Stimulated activated CD4-positive, alpha-beta T cell treated with anti-CD3 and anti-CD28 coated beads, Interleukin-2, amount 100 ng/mL, for 4 hours (primary cell): ENCODE measurements around the gene METTL2B.
"Not testable (repeated sequence)": the region's sequence is repeated elsewhere in the genome, so short reads cannot be mapped to it uniquely, and the experiment has no call there.

Experiments
- DNase-seq: peaks from one replicate; pipeline ENCODE4 v3.0.0-alpha.2; 2020; ENCODE audit warnings: low read depth

Gene METTL2B

DNA sequence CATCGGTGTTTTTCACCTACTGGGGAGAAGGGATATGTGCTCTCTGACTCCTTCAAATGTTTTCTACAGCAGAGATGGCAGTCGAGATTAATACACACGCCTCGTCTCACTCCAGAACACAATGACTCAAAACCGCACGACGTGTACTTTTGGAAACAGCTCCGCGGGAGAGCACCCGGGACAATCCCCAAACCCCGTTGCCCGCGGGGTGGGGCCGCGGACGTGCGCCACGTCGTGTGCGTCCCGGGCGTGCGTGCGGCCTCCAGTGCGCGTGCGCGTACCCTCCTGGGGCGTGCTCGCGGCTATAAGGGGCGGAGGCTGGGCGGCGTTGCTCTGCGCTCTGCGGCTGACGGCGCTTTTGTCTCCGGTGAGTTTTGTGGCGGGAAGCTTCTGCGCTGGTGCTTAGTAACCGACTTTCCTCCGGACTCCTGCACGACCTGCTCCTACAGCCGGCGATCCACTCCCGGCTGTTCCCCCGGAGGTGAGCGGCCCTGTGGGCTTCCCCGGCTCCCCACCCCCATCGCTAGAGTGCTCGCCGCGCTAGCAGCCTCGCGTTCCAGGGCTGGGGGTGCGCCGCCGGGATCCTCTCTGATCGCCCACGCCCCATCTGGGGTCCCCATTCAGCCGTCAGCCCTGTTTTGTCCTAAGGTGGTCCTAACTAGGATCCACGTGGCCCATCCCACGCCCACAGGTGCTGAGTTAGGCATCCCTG is 20.8 kb upstream of the METTL2B start, which contains the start of gene HILPDA:
TSS of gene HILPDA (plus strand) at position 336 of the 712 bp plus-strand sequence. CDS start 1,391 bp downstream, outside the sequence.
- peak; percentile 92 for DNase-seq

DNA sequence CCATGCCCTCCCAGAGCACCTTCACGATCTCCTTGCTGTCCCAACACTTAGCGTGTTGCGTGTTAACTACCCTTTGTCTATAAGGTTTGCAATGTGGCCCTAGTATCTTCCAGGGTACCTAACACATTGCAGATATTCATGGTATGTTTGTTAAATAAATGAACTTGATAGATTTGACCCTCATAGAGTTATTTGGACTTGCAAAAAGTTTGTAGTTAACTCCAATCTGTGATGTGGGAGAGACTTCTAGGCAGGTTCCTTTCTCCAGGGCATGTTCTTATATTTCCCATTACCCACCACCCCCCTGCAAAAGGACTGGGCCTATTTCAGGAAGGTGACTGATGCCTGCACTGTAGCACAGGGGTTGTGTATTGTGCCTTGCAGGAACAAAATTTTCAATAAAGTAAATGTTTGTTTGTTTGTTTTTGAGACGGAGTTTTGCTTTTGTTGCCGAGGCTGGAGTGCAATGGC is 20.3 kb upstream of the METTL2B start:
- no peak for DNase-seq

DNA sequence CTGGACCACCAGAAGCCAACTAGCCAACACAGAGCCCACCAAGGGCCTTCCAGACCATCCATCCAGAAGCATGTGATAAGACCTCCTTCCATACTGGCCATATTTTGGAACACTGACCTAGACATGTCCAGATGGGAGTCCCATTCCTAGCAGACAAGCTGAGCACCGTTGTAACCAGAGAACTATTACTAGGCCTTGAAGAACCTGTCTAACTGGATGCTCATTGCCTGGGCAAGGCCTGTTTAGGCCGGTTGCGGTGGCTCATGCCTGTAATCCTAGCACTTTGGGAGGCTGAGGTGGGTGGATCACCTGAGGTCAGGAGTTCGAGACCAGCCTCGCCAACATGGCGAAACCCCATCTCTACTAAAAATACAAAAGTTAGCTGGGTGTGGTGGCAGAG is 19.2 kb upstream of the METTL2B start:
- not testable (repeated sequence) for DNase-seq

DNA sequence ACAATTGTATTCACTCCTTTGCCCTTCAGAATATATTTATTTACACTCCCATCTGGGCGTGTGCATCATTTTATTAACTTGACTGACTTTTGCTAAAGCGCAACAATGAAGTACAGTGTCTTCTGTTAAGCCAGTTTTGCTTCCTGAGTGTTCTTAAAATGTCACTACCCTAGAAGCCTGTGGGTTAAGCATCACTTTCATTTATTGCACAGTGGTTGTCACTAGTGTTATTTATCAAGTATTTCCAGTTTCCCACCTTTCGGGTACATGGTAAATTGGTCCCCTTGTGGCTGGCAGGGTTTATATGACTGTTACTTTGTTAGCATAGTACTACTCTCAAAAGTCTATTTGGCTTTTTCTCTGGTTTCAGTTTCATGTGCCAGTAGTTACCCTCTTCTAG is 17.6 kb upstream of the METTL2B start:
- no peak for DNase-seq

DNA sequence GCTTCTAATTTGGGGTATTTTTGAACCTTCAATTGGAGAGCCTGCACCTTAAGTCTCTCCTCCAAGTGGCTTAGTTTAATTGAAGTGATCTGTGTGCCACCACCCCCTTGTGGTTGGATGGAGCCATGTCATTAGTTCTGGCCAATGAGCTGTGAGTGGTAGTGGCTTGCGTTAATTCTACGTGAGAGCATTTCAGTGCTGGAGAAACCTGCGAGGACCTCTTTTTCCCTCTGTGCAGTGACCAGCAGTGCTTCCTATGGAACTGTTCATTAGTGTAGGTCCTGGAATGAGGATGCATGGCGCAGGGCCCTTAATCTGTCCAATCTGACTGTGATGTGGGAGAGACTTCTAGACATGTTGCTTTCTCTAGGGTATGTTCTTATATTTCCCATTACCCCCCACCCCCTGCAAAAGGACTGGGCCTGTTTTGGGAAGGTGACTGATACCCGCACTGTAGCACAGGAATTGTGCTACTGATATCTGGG is 17.1 kb upstream of the METTL2B start:
- DNase-seq: peak; percentile 55

DNA sequence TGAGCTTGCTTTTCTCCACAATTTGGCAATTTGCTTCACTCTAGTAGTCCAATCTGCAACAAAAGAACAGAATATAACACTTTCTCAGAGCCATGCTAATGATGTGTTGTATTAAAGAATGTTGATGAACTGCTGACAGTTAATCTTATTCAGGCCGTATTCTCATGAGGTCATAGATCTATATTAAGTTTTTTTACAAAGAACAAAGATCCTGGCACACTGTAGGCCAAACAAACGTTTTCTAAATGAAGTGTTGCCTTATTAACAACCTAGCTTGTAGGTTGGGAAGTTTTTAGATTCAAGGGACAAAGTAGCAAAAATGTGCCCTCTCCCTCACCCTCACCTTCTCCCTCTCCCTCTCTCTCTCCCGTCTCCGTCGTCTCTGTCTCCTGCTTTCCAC is 14.1 kb upstream of the METTL2B start:
- DNase-seq: no peak

DNA sequence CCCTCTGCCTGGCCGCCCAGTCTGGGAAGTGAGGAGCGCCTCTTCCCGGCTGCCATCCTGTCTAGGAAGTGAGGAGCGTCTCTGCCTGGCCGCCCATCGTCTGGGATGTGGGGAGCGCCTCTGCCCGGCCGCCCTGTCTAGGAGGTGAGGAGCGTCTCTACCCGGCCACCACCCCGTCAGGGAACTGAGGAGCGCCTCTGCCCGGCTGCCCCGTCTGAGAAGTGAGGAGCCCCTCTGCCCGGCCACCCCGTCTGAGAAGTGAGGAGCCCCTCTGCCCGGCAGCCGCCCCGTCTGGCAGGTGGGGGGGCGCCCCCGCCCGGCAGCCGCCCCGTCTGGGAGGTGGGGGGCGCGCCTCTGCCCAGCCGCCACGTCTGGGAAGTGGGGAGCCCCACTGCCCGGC is 13.2 kb upstream of the METTL2B start:
- not testable (repeated sequence) for DNase-seq

DNA sequence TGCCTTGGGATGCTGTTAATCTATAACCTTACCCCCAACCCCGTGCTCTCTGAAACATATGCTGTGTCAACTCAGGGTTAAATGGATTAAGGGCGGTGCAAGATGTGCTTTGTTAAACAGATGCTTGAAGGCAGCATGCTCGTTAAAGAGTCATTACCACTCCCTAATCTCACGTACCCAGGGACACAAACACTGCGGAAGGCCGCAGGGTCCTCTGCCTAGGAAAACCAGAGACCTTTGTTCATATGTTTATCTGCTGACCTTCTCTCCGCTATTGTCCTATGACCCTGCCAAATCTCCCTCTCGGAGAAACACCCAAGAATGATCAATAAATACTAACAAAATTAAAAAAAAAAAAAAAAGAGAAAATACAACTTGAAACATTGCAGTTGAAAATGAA is 12.6 kb upstream of the METTL2B start:
- DNase-seq: not testable (repeated sequence)

DNA sequence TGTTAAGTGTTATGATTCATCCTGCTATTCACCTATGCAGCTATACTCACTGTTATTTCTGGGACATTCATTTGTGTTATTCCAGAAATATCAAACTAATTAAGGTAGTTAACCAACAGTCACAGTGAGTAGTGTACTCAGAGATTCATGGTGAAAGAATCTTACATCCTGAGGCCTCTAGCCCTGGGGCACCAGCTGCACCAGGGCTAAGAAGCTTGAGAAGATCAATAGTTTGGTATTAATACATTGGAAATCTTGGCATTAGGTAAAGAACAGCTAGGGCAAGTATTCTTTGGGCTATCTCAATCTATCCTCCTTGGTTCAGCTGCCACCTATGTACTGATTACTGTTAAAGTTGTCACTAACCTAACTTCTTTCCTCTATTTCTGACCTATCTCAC is 9.7 kb upstream of the METTL2B start:
- DNase-seq: not testable (repeated sequence)

DNA sequence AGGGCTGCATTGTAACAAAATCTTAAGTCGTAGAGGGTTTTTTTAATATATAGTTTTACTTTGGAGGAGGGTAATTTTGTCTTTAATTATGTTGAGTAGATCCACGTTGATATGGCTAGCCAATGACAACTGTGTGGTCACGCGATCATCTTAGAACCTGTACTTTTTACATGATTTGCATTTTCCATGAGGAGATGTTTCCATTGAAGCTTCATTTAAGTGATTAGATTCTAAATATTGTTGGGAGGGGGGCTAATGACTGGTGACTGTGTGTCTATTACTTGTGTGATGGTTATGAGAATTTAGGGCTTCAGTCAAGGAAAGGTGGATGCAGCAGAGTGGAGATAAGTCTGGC is 765 bp downstream of the METTL2B start:
- DNase-seq: not testable (repeated sequence)

DNA sequence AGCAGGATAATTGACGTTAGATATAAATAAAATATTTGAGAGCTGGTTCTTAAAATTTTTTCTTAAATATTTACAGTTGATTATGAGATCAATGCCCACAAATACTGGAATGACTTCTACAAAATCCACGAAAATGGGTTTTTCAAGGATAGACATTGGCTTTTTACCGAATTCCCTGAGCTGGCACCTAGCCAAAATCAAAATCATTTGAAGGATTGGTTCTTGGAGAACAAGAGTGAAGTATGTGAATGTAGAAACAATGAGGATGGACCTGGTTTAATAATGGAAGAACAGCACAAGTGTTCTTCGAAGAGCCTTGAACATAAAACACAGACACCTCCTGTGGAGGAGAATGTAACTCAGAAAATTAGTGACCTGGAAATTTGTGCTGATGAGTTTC is 2.5 kb downstream of the METTL2B start:
- not testable (repeated sequence) for DNase-seq

DNA sequence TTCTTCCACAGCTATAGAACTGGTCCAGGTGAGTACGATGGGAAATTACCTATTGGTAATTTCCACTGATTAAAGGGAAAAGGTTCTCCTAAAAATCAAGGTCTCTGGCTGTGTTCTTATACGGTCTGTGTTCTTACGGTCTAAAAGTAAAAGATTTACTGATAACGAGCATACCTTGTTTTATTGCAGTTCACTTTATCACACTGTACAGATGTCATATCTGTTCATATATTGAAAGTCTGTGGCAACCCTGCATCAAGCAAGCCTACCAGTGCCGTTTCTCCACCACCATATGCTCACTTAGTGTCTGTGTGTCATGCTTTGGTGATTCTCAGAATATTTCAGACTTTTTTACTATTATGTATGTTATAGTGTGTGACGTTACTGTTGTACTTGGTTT is 11.6 kb downstream of the METTL2B start:
- not testable (repeated sequence) for DNase-seq

DNA sequence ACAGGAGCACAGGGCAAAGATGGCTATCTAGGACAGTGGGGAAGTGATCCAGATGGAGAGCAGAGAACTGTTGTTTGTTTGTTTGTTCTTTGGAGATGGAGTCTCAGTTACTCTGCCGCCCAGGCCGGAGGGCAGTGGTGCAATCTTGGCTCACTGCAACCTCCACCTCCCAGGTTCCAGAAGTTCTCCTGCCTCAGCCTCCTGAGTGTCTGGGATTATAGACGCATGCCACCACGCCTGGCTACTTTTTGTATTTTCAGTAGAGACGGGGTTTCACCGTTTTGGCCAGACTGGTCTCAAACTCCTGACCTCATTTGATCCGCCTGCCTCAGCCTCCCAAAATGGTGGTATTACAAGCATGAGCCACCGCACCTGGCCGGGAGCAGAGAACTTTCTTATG is 20.9 kb downstream of the METTL2B start:
- DNase-seq: no peak

DNA sequence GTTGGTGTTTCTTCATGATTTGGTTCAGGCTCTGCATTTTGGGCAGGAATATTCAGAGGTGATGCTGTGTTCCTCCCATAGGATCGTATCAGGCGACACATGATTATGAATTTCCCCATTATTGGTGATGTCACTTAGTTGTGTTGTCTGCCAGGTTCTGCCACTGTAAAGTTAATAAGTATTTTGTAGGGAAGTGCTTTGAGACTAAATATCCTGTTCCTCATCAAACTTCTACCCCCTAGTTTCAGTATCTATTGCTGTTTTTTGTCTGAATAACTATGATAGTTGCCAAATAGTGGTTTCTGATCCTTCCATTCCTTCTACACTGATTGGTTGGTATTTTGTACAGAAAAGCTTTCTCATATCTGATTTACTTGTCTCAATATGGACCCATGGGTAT is 28.9 kb downstream of the METTL2B start:
- not testable (repeated sequence) for DNase-seq

DNA sequence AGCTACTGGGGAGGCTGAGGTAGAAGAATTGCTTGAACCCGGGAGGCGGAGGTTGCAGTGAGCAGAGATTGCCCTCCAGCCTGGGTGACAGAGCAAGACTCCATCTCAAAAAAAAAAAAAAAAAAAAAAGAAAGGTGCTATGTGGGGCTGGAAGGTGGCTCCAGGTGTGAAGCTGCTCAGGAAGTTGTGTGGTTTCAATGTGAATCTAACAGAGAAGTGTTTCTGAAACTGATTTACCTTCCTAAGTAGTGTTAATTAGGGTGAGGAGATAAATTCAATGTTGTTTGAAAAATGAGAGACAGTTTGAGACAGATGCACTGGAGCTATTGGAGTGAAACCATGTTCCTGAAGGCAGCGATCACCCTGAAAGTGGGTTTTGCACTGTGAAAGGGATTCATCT is 30.3 kb downstream of the METTL2B start:
- not testable (repeated sequence) for DNase-seq

DNA sequence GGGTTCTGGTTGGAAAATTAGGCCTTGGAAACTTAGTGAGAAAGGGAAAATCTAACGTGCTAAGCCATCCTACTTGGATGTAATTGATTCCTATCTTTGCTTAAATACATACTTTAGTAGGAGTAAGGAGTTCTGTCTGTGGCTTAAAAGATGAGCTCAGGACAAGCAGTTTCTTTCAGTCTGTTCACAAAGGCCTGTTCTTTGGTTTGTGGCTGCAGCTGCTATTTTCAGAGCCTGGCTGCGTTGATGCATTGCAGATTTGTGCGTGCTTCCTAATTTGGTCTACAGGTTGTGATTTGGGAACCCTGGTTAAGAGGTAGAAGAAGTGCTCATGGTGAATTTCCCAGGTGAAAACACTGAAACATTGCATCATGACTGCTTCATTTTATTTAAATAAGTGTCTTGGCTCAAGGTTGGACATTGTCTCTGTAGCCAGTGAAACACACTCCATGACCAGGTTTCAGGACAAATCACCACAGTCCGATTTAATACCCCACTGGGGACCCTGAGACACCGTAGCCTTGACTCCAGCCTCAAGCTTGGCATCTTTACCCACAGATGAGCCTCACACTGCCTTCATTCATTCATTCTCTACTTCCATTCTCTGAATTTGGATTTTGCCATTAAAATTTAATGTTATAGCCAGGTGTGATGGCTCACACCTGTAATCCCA is 30.9 kb downstream of the METTL2B start:
- not testable (repeated sequence) for DNase-seq

DNA sequence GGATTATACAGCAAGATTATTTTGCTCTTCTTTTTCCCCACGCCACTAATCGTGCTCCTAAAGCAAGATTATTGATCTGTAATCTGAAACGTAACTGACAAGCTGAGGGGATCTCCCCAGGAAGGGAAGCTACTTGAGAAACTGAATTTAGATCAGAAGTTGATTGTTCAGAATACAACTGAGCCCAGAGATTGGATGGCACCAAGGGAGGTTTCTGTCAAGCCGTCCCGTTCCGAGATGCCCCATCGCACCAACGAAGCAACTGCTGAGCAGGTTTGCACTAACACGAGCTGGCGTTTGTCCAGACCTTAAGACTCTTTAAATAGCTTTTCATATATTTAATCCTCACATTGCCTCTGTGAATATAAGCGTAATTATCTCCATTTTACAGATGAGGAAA is 35.1 kb downstream of the METTL2B start:
- DNase-seq: not testable (repeated sequence)

DNA sequence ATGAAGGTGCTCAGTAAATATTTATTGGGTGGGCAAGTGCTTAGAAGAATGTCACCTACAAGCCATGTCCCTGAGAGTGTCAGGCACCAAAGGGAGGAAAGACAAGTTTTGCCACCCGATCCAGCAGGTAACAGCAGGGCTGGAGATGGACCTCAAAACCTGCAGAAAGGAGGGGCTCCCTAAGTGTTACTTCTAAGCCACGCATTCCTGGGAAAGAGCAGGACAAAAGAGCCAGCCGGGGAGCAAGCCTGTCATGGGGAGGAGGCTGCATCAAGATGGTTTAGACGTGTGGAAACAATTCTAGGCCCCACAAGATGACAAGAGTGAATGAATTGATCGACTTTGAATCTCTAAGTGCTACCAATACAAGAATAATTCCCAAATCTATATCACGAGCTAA is 38.7 kb downstream of the METTL2B start:
- DNase-seq: not testable (repeated sequence)

DNA sequence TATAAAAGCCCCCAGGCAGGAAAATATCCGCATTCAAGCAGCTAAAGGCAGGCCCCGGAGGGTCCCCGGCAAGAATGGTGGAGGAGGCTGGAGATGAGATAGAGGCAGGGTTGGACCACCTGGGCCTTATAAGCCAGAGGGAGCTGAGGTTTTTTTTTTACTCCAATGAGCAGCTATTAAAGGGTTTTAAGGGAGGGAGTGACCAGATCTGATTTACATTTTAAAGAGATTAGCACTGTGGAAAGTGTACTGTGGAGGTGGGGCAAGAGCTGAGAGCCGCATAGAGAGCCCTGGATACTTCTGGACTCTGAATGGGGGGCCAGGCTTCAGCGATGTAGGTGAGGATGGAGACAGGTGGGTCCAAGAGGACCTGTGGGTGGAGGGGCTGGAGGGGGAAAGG is 40.5 kb downstream of the METTL2B start:
- not testable (repeated sequence) for DNase-seq

DNA sequence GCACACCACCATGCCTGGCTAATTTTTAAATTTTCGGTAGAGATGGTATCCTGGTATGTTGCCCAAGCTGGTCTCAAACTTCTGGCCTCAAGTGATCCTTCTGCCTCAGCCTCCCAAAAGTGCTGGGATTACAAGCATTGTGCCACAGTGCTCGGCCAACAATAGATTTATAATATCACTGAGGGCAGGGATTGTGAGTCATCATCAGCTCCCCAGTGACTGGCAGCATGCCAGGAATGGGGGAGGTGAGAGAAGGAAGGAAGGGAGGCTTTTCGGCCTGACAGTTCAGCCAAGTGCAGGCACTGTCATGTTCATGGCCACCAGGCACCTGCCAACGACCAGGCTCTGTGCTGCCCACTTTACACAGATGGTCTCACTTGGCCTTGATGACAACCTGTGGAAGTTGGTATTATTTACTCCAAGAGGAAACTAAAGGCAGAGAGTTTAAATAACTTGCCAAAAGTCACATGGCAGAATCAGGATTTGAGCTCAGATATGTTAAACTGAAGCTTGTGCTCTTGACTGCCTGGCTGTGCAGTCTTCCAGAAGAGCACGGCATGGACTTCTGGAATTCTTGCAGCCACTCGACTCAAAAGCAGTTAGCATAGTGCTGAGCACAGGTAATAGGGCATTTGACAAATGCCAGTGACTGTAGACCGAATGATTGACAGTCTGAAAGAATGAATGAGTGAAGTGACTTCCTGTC is 46.8 kb downstream of the METTL2B start:
- DNase-seq: peak; percentile 81

DNA sequence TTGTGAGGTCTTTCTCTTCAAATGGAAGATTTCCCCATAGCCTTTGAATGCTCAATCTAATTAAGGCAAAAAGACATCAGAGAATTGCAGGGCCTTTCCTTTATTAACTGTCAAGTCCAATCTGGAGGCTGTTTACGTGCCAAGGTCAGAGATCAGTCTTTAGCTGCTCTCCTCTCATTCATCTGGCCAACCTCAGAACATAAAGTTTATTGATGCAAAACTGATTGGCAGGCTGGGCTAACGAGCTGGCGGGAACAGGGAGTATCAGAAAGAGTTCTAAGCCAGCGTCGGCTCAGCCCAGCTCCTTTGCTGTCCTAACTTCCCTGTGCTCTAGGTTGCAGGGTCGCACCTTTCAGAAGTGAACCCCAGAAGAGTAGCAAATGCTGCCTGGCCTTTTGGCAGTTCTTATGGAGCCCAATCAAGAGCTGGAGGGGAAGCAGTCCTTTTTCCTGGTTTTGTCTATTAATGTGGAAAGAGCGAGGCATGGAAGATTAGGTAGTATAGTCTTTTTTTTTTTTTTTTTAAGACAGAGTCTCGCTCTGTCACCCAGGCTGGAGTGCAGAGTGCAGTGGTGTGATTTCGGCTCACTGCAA is 47.5 kb downstream of the METTL2B start:
- not testable (repeated sequence) for DNase-seq

DNA sequence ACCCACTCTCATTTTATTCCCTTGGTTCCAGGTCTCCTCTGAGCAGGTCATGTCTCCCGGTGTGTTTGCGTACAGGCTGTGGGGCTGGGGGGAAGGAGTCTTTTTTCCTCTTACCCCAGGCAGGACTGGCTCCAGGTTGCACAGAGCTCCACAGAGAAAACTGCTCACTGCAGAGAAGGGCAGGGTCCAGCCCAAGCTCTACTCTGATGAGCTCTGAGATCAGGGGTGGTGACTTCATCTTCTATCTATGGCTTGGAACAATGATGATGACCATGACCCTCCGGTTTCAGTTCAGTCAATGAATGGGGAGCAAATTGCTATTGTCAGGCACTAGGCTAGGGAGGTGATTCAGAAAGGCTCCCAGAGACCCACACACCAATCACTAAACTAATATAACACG is 49.0 kb downstream of the METTL2B start:
- not testable (repeated sequence) for DNase-seq
